Astrocyte of the spinal cord (primary cell): Measurements from ENCODE around the gene KCNK4.

Experiments used
- DNase-seq: peaks from one replicate; pipeline ENCODE4 v3.0.0; 2011; ENCODE audit warnings: low read depth, low spot score
- H3K4me3 ChIP-seq: 2 replicates; pipeline ENCODE4 v1.5.1; 2011; ENCODE audit warnings: low read depth, mild to moderate bottlenecking, low read length, moderate library complexity
- CTCF ChIP-seq: IDR thresholded peaks from 2 replicates; pipeline ENCODE4 v1.5.1; 2012; ENCODE audit warnings: low read depth, mild to moderate bottlenecking, low read length, inconsistent platforms
- in situ Hi-C: cut with HindIII; loops from 2 replicates; pipeline ENCODE4 v1.10.0; 2017; ENCODE audit warnings: low sequenced_read_pairs

The KCNK4 gene

DNA sequence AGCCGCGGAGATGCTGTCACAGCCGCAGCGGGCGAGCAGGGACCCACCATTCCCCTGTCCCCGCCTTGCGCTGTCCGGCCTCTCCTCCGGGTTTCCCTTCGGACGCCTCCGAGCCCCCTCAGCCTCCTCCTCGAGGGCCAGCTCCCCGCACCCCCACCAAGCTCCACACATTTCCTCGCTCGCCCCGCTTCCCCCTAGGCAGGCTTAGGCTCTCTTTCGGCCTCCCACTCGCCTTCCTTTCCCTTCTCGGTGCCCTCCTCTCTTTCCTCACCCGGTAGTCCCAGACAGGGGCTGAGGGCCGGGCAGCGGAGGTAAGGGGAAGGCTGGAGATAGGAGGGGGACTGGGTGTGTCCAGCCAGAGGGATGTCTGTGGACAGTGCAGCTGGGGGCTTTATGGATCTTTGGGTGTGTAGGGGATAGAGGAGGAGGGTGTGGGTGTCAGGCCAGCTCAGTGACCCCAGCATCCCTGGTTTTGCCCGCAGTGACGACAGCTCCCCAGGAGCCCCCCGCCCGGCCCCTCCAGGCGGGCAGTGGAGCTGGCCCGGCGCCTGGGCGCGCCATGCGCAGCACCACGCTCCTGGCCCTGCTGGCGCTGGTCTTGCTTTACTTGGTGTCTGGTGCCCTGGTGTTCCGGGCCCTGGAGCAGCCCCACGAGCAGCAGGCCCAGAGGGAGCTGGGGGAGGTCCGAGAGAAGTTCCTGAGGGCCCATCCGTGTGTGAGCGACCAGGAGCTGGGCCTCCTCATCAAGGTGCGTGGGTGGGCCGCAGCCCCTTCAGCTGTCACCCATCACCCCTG is 1.6 kb downstream of the KCNK4 start:
- TF ChIP-seq CTCF, result no peak
- in situ Hi-C loops, result no loop called here
- no peak for DNase-seq
- no peak overlapping the region for H3K4me3 ChIP-seq

GRCh38 chr11:64294774-64295173 is 3.7 kb downstream of the KCNK4 start:
- no peak for TF ChIP-seq CTCF
- DNase-seq, result no peak
- no peak overlapping the region for H3K4me3 ChIP-seq
- in situ Hi-C loops, result no loop called here

GRCh38 chr11:64295760-64296159 is 4.7 kb downstream of the KCNK4 start:
- TF ChIP-seq CTCF, result no peak
- no peak for DNase-seq
- in situ Hi-C loops, result no loop called here
- H3K4me3 ChIP-seq, result no peak overlapping the region

- no peak for DNase-seq
- in situ Hi-C loops, result no loop called here
- TF ChIP-seq CTCF, result no peak
- no peak overlapping the region for H3K4me3 ChIP-seq
Observed at GRCh38 chr11:64296236-64296635, 5.1 kb downstream of the KCNK4 start.

GRCh38 chr11:64296830-64297698 is 6.0 kb downstream of the KCNK4 start:
- H3K4me3 ChIP-seq, result no peak overlapping the region
- TF ChIP-seq CTCF, result no peak

GRCh38 chr11:64297699-64298358 is 6.7 kb downstream of the KCNK4 start:
- H3K4me3 ChIP-seq, result no peak overlapping the region
- in situ Hi-C loops, result no loop called here
- TF ChIP-seq CTCF, result no peak
- no peak for DNase-seq

More at GRCh38 chr11:64296830-64297698, 6.0 kb downstream of the KCNK4 start:
- in situ Hi-C loops, result no loop called here
- DNase-seq, result no peak
